Neural cell (in vitro differentiated cells): Measurements from ENCODE around the gene NET1. TPM values are rescaled to one million over a fixed set of nuclear protein-coding genes. Genes with fewer than 3 reads are reported as not detected.

Source experiments
- H2AFZ ChIP-seq: fragments of 200-600, 300-800 bp; sonication (generic), shearing (Covaris generic); 2 replicates; pipeline ENCODE4 v1.6.0; 2014; ENCODE audit warnings: low read depth, mild to moderate bottlenecking, antibody characterized with exemption, low read length, moderate library complexity
- H3F3A ChIP-seq: fragments of 200-600 bp; shearing (Covaris generic); 2 replicates; pipeline ENCODE4 v1.6.1; 2016; ENCODE audit warnings: mild to moderate bottlenecking, moderate library complexity, mixed read lengths, antibody characterized with exemption, low read length; ENCODE audit not compliant: insufficient read depth, poor library complexity, severe bottlenecking
- H3K27ac ChIP-seq: fragments of 200-600, 300-800 bp; sonication (generic), shearing (Covaris generic); 2 replicates; pipeline ENCODE4 v1.5.1; 2014; ENCODE audit warnings: mild to moderate bottlenecking, low read length, moderate library complexity
- H3K27me3 ChIP-seq: fragments of 300-800, 200-600 bp; sonication (generic), shearing (Covaris generic); 2 replicates; pipeline ENCODE4 v1.6.0; 2014; ENCODE audit warnings: mild to moderate bottlenecking, low read depth, low read length, moderate library complexity; ENCODE audit not compliant: insufficient read depth
- H3K36me3 ChIP-seq: fragments of 300-800, 200-600 bp; sonication (generic), shearing (Covaris generic); 2 replicates; pipeline ENCODE4 v1.5.1; 2014; ENCODE audit warnings: mild to moderate bottlenecking, antibody characterized with exemption, low read length, moderate library complexity; ENCODE audit not compliant: insufficient read depth
- H3K4me2 ChIP-seq: fragments of 300-800, 200-600 bp; sonication (generic), shearing (Covaris generic); 2 replicates; pipeline ENCODE4 v1.6.0; 2014; ENCODE audit warnings: mild to moderate bottlenecking, low read length
- H3K4me3 ChIP-seq: fragments of 300-800, 200-600 bp; sonication (generic), shearing (Covaris generic); 2 replicates; pipeline ENCODE4 v1.5.1; 2014; ENCODE audit warnings: mild to moderate bottlenecking, low read length, moderate library complexity
- H3K79me2 ChIP-seq: fragments of 200-600 bp; shearing (Covaris generic); replicated peaks from 2 replicates; pipeline ENCODE4 v1.6.0; 2014; ENCODE audit warnings: mild to moderate bottlenecking, low read length, moderate library complexity; ENCODE audit not compliant: insufficient read depth
- H3K9ac ChIP-seq: fragments of 300-800, 200-600 bp; sonication (generic), shearing (Covaris generic); 2 replicates; pipeline ENCODE4 v1.6.1; 2016; ENCODE audit warnings: mild to moderate bottlenecking, low read length, mixed read lengths
- H3K9me2 ChIP-seq: fragments of 200-600 bp; shearing (Covaris generic); 2 replicates; pipeline ENCODE4 v1.6.1; 2016; ENCODE audit warnings: mild to moderate bottlenecking, low read length, mixed read lengths; ENCODE audit not compliant: insufficient read depth
- H3K9me3 ChIP-seq: fragments of 200-600, 300-800 bp; sonication (generic), shearing (Covaris generic); 2 replicates; pipeline ENCODE4 v1.6.1; 2016; ENCODE audit warnings: mild to moderate bottlenecking, mixed run types, low read length, moderate library complexity, mixed read lengths
- H4K20me1 ChIP-seq: fragments of 200-600 bp; shearing (Covaris generic); 2 replicates; pipeline ENCODE4 v1.6.1; 2016; ENCODE audit warnings: mild to moderate bottlenecking, mixed run types; ENCODE audit not compliant: insufficient read depth
- CTCF ChIP-seq: fragments of 450-650 bp; IDR thresholded peaks from 2 replicates; pipeline ENCODE4 v1.5.1; 2014; ENCODE audit warnings: antibody characterized with exemption, mild to moderate bottlenecking, moderate library complexity; ENCODE audit not compliant: poor library complexity, severe bottlenecking
- EP300 ChIP-seq: fragments of 450-650 bp; conservative IDR thresholded peaks from 2 replicates; pipeline ENCODE4 v1.6.1; 2014; ENCODE audit warnings: antibody characterized with exemption, mild to moderate bottlenecking, moderate library complexity; ENCODE audit not compliant: poor library complexity, severe bottlenecking
- EZH2 ChIP-seq: fragments of 200-600, 300-800 bp; shearing (Covaris generic), sonication (generic); IDR thresholded peaks from 2 replicates; pipeline ENCODE4 v1.6.1; 2014; ENCODE audit warnings: antibody characterized with exemption, low read length, borderline replicate concordance, mild to moderate bottlenecking; ENCODE audit not compliant: insufficient read depth, poor library complexity, severe bottlenecking
- MXI1 ChIP-seq: fragments of 450-650 bp; conservative IDR thresholded peaks from 2 replicates; pipeline ENCODE4 v1.6.1; 2014; ENCODE audit warnings: antibody characterized with exemption, mild to moderate bottlenecking; ENCODE audit not compliant: poor library complexity, severe bottlenecking
- POLR2AphosphoS5 ChIP-seq: IDR thresholded peaks from 2 replicates; pipeline ENCODE4 v1.6.1; 2012
- RAD21 ChIP-seq: fragments of 450-650 bp; conservative IDR thresholded peaks from 2 replicates; pipeline ENCODE4 v1.6.1; 2014; ENCODE audit warnings: antibody characterized with exemption, mild to moderate bottlenecking, moderate library complexity
- REST ChIP-seq: IDR thresholded peaks from 2 replicates; pipeline ENCODE4 v1.6.1; 2012; ENCODE audit warnings: borderline replicate concordance
- SMC3 ChIP-seq: fragments of 450-650 bp; conservative IDR thresholded peaks from 2 replicates; pipeline ENCODE4 v1.6.1; 2014; ENCODE audit warnings: antibody characterized with exemption, mild to moderate bottlenecking, moderate library complexity; ENCODE audit not compliant: poor library complexity
- TAF1 ChIP-seq: IDR thresholded peaks from 2 replicates; pipeline ENCODE4 v1.6.1; 2012; ENCODE audit warnings: low read depth
- polyA plus RNA-seq: library from polyadenylated mRNA; depleted of rRNA; stranded (reverse); fragments of >200 nt; gene quantifications from 2 replicates; pipeline ENCODE4 v1.2.3, GENCODE V29; 2014

Gene NET1
- polyA plus RNA-seq, 1 donor from 2014 or later = 8.0 TPM

GRCh38 chr10:5399332-5399731, 13.0 kb upstream of the NET1 start:
- no peaks in the 10 kb centered on the region for H3K9me3 ChIP-seq
- H3K27me3 ChIP-seq = no peaks in the 10 kb centered on the region
- no peak overlapping the region for H3K27ac ChIP-seq
- H3K4me3 ChIP-seq = no peak overlapping the region
- H3F3A ChIP-seq = no peaks in the 10 kb centered on the region
- H3K9ac ChIP-seq = no peak overlapping the region
- no peaks in the 10 kb centered on the region for H4K20me1 ChIP-seq
- H3K36me3 ChIP-seq = no peaks in the 10 kb centered on the region
- H3K4me2 ChIP-seq = no peak overlapping the region
- H3K9me2 ChIP-seq = no peaks in the 10 kb centered on the region
- TF ChIP-seq EP300 (no peak), POLR2AphosphoS5 (no peak), TAF1 (no peak)
- H2AFZ ChIP-seq = no peak overlapping the region
- no peaks in the 10 kb centered on the region for H3K79me2 ChIP-seq

DNA sequence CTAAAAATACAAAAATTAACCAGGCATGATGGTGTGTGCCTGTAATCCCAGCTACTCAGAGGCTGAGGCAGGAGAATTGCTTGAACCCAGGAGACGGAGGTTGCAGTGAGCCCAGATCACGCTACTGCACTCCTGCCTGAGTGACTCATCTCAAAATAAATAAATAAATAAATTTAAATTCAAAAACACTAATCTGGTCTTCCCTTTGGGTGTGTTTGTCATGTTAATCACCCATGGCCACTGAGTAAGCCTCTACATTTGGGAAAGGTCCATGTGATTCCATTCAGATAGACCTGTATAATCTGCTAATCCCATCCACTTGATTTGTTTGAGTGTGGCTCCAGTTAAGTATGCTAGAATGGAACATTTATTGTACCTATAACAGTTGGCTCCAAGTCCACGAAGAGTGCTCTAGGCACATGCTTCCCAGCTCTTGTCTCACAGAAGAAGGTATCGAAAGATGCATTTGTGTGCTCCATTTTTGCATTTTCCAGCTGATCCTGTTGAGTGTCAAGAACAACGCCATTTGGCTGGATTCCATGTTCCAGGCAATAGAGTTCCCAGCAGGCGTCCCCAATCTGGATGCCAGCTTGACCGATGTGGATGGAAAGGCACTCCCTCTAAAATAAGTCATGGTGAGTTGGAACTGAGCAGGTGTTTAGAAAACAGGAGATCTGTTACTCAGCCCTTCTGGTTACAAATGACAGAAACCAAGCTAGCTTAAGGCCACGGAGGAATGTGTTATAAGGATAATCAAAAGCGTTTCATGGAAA, 11.7 kb upstream of the NET1 start:
- Histone ChIP-seq H3K9me3 (no peaks in the 10 kb centered on the region), H3K27ac (no peak overlapping the region), H3K4me2 (no peak overlapping the region), H4K20me1 (no peaks in the 10 kb centered on the region), H3K4me3 (no peak overlapping the region), H2AFZ (no peak overlapping the region), H3K9me2 (no peaks in the 10 kb centered on the region), H3K36me3 (no peaks in the 10 kb centered on the region), H3F3A (no peaks in the 10 kb centered on the region), H3K79me2 (no peaks in the 10 kb centered on the region), H3K9ac (no peak overlapping the region), H3K27me3 (no peaks in the 10 kb centered on the region)
- TF ChIP-seq SMC3 (no peak), RAD21 (no peak), EZH2 (no peak), POLR2AphosphoS5 (no peak), CTCF (no peak), TAF1 (no peak), EP300 (no peak), MXI1 (no peak), REST (no peak)
